ENCODE data around the gene MTX2. TPM values are rescaled to one million over a fixed set of nuclear protein-coding genes. Genes with fewer than 3 reads are reported as not detected.

MTX2 gene
- total and polyA plus RNA-seq, 4 donors = 11.8 to 23.5 (median 12.7) TPM

DNA sequence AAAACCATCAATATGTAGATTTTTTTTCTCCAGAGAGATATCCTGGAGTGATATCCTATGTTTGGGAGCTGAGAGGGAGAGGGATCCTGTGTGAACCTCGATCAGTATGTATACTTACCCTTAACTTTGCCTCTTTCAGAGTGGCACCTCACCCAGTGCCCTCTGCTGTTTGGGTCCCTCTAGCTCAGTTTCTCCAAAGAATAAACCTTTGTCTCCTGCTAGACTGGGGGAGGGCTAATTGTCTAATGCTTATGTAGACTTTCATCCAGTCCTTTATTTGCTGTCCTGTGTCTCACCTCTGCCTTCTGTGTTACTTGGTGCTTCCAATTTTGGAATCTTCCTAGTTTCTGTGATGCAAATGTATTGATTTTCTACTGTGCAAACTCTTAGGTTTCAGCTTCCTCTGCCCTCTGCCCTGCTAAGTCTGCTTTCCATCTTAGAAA is 48.4 kb downstream of the MTX2 start:
- Histone ChIP-seq H3K27me3 (ENCODE audit: control insufficient read depth in 4 of 4, insufficient read depth in 4 of 4, low read length in 3 of 4) (no peaks in the 10 kb centered on the region), H3K27ac (ENCODE audit: low read depth in 1 of 2, low read length in 2 of 2) (no peak overlapping the region), H3K9me3 (ENCODE audit: control insufficient read depth in 4 of 4, low read length in 3 of 4) (no peaks in the 10 kb centered on the region), H3K4me1 (ENCODE audit: control insufficient read depth in 4 of 4, insufficient read depth in 4 of 4, low read length in 3 of 4) (peaks cover 0 to 9% (median 7%) of the 10 kb centered on the region in 4 donors), H3K36me3 (ENCODE audit: control insufficient read depth in 4 of 4, insufficient read depth in 3 of 4, low read depth in 1 of 4, low read length in 3 of 4) (peaks cover 0 to 2% (median under 1%) of the 10 kb centered on the region in 4 donors), H3K4me3 (ENCODE audit: low read depth in 1 of 3, low read length in 3 of 3) (no peak overlapping the region), H3K9ac (ENCODE audit: low read depth in 1 of 2, low read length in 2 of 2) (no peak overlapping the region)
- WGBS = 38% methylated on average over 1 of the region's 1 CpG
- no peak for DNase-seq (ENCODE audit: low spot score)
- no peak for TF ChIP-seq JUND (IDR thresholded peaks at IDR 0.05)
- TF ChIP-seq FOXA2 (IDR thresholded peaks at IDR 0.05) = no peak
- peak in 1 of 2 donors; percentile 25 for TF ChIP-seq HNF4A (conservative IDR thresholded peaks at IDR 0.05)

DNA sequence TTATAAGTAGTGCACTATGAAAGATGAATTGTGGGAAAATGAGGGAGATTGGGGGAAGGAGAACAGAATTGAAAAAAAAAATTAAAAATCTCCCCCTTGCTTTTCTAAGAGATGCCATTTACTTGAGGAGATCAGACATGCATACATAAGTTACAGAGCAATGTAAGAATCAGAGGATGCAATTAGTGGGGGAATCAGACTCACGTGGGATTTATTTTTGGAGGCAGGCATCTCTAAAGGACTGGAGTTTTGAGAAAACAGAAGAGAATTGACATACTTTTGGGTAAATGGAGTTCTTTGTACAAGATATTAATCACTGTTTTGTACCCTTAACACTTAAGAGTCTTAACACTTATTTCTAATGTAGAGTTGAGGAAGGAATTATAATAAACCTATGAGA is 52.7 kb downstream of the MTX2 start:
- 93% methylated on average over 1 of the region's 1 CpG for WGBS
- Histone ChIP-seq H3K9ac (ENCODE audit: low read depth in 1 of 2, low read length in 2 of 2) (no peak overlapping the region), H3K36me3 (ENCODE audit: control insufficient read depth in 4 of 4, insufficient read depth in 3 of 4, low read depth in 1 of 4, low read length in 3 of 4) (no peaks in the 10 kb centered on the region), H3K4me3 (ENCODE audit: low read depth in 1 of 3, low read length in 3 of 3) (no peak overlapping the region), H3K27ac (ENCODE audit: low read depth in 1 of 2, low read length in 2 of 2) (no peak overlapping the region), H3K9me3 (ENCODE audit: control insufficient read depth in 4 of 4, low read length in 3 of 4) (no peaks in the 10 kb centered on the region), H3K27me3 (ENCODE audit: control insufficient read depth in 4 of 4, insufficient read depth in 4 of 4, low read length in 3 of 4) (no peaks in the 10 kb centered on the region), H3K4me1 (ENCODE audit: control insufficient read depth in 4 of 4, insufficient read depth in 4 of 4, low read length in 3 of 4) (peaks cover 0 to 11% (median 6%) of the 10 kb centered on the region in 4 donors)
- TF ChIP-seq NR2F2 (IDR thresholded peaks at IDR 0.05) (no peak), RAD21 (IDR thresholded peaks at IDR 0.05) (no peak), ZBTB33 (IDR thresholded peaks at IDR 0.05) (no peak), EGR1 (IDR thresholded peaks at IDR 0.05; ENCODE audit: low read depth in 2 of 2) (no peak)
- no peak for DNase-seq (ENCODE audit: low spot score)

DNA sequence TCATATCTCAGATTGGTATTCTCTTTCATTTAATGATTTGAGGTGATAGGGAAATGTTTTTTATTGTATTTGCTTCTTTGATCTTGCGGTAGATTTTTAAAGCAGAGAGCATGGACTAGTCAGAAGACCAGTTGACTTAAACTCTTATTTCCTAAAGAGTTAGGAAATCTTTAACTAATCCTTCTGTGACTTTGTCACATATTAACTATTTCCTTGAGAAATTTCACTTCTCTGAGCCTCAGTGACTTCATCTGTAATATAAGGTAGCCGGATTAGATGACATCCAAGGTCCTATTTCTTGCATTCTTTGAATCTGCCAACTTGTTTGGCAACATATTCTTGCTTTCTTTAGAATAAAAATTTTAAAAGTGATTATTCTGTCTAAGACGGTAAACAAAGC is 55.6 kb downstream of the MTX2 start:
- no peak overlapping the region for H3K9ac ChIP-seq (ENCODE audit: low read depth in 1 of 2, low read length in 2 of 2)
- peaks cover 0 to 2% (median 0%) of the 10 kb centered on the region in 4 donors for H3K36me3 ChIP-seq (ENCODE audit: control insufficient read depth in 4 of 4, insufficient read depth in 3 of 4, low read depth in 1 of 4, low read length in 3 of 4)
- no peaks in the 10 kb centered on the region for H3K27me3 ChIP-seq (ENCODE audit: control insufficient read depth in 4 of 4, insufficient read depth in 4 of 4, low read length in 3 of 4)
- DNase-seq (ENCODE audit: low spot score) = no peak
- TF ChIP-seq SP1 (IDR thresholded peaks at IDR 0.05) (no peak), RXRA (IDR thresholded peaks at IDR 0.05) (no peak), RAD21 (IDR thresholded peaks at IDR 0.05) (no peak)
- H3K4me1 ChIP-seq (ENCODE audit: control insufficient read depth in 4 of 4, insufficient read depth in 4 of 4, low read length in 3 of 4) = peaks cover 0 to 2% (median 0%) of the 10 kb centered on the region in 4 donors
- no peaks in the 10 kb centered on the region for H3K9me3 ChIP-seq (ENCODE audit: control insufficient read depth in 4 of 4, low read length in 3 of 4)
- H3K27ac ChIP-seq (ENCODE audit: low read depth in 1 of 2, low read length in 2 of 2) = no peak overlapping the region
- WGBS = 79% methylated on average over 3 of the region's 3 CpGs
- no peak overlapping the region for H3K4me3 ChIP-seq (ENCODE audit: low read depth in 1 of 3, low read length in 3 of 3)

GRCh38 chr2:176325732-176326131 is 56.5 kb downstream of the MTX2 start:
- DNase-seq (ENCODE audit: low spot score) = no peak
- no peak overlapping the region for H3K27ac ChIP-seq (ENCODE audit: low read depth in 1 of 2, low read length in 2 of 2)
- H3K36me3 ChIP-seq (ENCODE audit: control insufficient read depth in 4 of 4, insufficient read depth in 3 of 4, low read depth in 1 of 4, low read length in 3 of 4) = peaks cover 0 to 2% (median 0%) of the 10 kb centered on the region in 4 donors
- no peaks in the 10 kb centered on the region for H3K27me3 ChIP-seq (ENCODE audit: control insufficient read depth in 4 of 4, insufficient read depth in 4 of 4, low read length in 3 of 4)
- H3K4me1 ChIP-seq (ENCODE audit: control insufficient read depth in 4 of 4, insufficient read depth in 4 of 4, low read length in 3 of 4) = peaks cover 0 to 2% (median 0%) of the 10 kb centered on the region in 4 donors
- 82% methylated on average over 1 of the region's 1 CpG for WGBS
- TF ChIP-seq REST (IDR thresholded peaks at IDR 0.05) = no peak
- no peak for TF ChIP-seq JUND (IDR thresholded peaks at IDR 0.05)
- TF ChIP-seq TAF1 (conservative IDR thresholded peaks at IDR 0.05) = no peak
- no peak for TF ChIP-seq HNF4G (IDR thresholded peaks at IDR 0.05)
- TF ChIP-seq SP1 (IDR thresholded peaks at IDR 0.05) = no peak
- TF ChIP-seq, protein P1, sequence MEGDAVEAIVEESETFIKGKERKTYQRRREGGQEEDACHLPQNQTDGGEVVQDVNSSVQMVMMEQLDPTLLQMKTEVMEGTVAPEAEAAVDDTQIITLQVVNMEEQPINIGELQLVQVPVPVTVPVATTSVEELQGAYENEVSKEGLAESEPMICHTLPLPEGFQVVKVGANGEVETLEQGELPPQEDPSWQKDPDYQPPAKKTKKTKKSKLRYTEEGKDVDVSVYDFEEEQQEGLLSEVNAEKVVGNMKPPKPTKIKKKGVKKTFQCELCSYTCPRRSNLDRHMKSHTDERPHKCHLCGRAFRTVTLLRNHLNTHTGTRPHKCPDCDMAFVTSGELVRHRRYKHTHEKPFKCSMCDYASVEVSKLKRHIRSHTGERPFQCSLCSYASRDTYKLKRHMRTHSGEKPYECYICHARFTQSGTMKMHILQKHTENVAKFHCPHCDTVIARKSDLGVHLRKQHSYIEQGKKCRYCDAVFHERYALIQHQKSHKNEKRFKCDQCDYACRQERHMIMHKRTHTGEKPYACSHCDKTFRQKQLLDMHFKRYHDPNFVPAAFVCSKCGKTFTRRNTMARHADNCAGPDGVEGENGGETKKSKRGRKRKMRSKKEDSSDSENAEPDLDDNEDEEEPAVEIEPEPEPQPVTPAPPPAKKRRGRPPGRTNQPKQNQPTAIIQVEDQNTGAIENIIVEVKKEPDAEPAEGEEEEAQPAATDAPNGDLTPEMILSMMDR (IDR thresholded peaks at IDR 0.05; ENCODE audit: low read depth, low read length, missing input control) = no peak
- H3K9me3 ChIP-seq (ENCODE audit: control insufficient read depth in 4 of 4, low read length in 3 of 4) = no peaks in the 10 kb centered on the region
- H3K4me3 ChIP-seq (ENCODE audit: low read depth in 1 of 3, low read length in 3 of 3) = no peak overlapping the region
- H3K9ac ChIP-seq (ENCODE audit: low read depth in 1 of 2, low read length in 2 of 2) = no peak overlapping the region

All from liver (tissue), 9 donors.